ENCODE measurements around the gene RNF182. TPM values are rescaled to one million over a fixed set of nuclear protein-coding genes. Genes with fewer than 3 reads are reported as not detected.

RNF182 gene
- polyA plus RNA-seq, 3 donors = not detected

DNA sequence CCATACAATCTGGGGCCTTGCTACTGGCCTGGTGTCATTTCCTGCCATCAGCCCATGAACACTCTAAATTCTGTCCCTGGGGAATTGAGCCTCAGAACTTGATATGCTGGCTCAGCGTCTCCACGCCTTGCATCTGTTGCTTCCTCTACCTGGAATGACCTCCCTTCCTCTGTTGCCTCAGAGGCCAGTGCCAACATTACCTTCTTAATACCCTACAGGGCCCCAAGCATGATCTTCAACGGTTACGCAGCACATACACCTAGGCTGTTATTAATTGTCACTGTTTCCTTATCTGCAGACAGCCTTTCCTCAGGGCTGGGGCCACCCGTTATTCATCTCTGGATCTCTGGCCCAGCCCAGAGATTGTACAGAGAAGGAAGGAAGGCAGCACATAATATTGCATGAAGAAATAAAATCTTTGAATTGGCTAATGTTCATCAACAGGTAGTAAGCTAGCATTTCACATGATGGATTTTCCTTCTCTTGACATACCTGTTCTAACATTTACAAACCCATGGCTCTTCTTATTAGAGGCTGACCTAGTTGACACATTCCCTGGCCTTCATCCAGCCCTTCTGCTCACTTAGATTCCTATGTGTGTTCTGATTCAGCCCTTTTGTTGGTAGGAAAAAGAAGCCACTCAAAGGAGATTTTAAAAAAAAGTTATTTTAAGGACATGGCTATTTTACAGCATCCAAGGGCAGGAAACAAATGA, 8.4 kb upstream of the RNF182 start:
- Mint-ChIP-seq H3K27ac (peak overlapping the region in 1 of 7 donors; percentile 8), H3K4me1 (no peaks in the 10 kb centered on the region), H3K9me3 (peaks cover 0 to 1% (median 0%) of the 10 kb centered on the region in 7 donors), H3K36me3 (no peaks in the 10 kb centered on the region), H3K4me3 (no peak overlapping the region), H3K27me3 (ENCODE audit: low read depth in 3 of 3) (peaks cover 14 to 24% (median 18%) of the 10 kb centered on the region in 3 donors)
- TF ChIP-seq, protein P1, sequence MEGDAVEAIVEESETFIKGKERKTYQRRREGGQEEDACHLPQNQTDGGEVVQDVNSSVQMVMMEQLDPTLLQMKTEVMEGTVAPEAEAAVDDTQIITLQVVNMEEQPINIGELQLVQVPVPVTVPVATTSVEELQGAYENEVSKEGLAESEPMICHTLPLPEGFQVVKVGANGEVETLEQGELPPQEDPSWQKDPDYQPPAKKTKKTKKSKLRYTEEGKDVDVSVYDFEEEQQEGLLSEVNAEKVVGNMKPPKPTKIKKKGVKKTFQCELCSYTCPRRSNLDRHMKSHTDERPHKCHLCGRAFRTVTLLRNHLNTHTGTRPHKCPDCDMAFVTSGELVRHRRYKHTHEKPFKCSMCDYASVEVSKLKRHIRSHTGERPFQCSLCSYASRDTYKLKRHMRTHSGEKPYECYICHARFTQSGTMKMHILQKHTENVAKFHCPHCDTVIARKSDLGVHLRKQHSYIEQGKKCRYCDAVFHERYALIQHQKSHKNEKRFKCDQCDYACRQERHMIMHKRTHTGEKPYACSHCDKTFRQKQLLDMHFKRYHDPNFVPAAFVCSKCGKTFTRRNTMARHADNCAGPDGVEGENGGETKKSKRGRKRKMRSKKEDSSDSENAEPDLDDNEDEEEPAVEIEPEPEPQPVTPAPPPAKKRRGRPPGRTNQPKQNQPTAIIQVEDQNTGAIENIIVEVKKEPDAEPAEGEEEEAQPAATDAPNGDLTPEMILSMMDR (IDR thresholded peaks at IDR 0.05) = no peak
- no peaks in the 10 kb centered on the region for H3K9me3 ChIP-seq (replicated peaks in 1 of 2; ENCODE audit: control insufficient read depth in 1 of 2, insufficient read depth in 1 of 2, low read length in 2 of 2)
- no peaks in the 10 kb centered on the region for H3K36me3 ChIP-seq (replicated peaks in 1 of 2; ENCODE audit: control insufficient read depth in 1 of 2, insufficient read depth in 2 of 2, low read length in 2 of 2)
- DNase-seq = no peak
- H3K27me3 ChIP-seq (ENCODE audit: control insufficient read depth in 2 of 2, insufficient read depth in 2 of 2, low read length in 2 of 2) = peaks cover 12 to 18% of the 10 kb centered on the region in 2 donors
- H2AFZ ChIP-seq (ENCODE audit: insufficient read depth, low read depth, low read length, poor library complexity, severe bottlenecking) = no peak overlapping the region
- no peak overlapping the region for H3K4me3 ChIP-seq (replicated peaks in 1 of 3; ENCODE audit: low read depth in 2 of 3, low read length in 3 of 3)
- H4K20me1 ChIP-seq (ENCODE audit: insufficient read depth, low read length) = no peaks in the 10 kb centered on the region
- WGBS (ENCODE audit: insufficient coverage) = 89% methylated on average over 4 of the region's 5 CpGs
- intact Hi-C loops (cut with micrococcal nuclease) = loop anchor here in 1 of 2 donors (10.0 kb wide), 1 partner anchor 148 kb away; no protein-coding TSS in a partner anchor
- H3K9ac ChIP-seq (ENCODE audit: insufficient read depth, low read length, poor library complexity, severe bottlenecking) = no peak overlapping the region
- H3K79me2 ChIP-seq (ENCODE audit: insufficient read depth, low read length) = no peaks in the 10 kb centered on the region
- no peak overlapping the region for H3K27ac ChIP-seq (ENCODE audit: low read depth in 1 of 2, low read length in 2 of 2)
- no peaks in the 10 kb centered on the region for H3K4me1 ChIP-seq (ENCODE audit: control insufficient read depth in 1 of 2, insufficient read depth in 2 of 2, low read length in 2 of 2)
- no peak overlapping the region for H3K4me2 ChIP-seq (replicated peaks; ENCODE audit: extremely low read depth, low read length, poor library complexity, severe bottlenecking)

DNA sequence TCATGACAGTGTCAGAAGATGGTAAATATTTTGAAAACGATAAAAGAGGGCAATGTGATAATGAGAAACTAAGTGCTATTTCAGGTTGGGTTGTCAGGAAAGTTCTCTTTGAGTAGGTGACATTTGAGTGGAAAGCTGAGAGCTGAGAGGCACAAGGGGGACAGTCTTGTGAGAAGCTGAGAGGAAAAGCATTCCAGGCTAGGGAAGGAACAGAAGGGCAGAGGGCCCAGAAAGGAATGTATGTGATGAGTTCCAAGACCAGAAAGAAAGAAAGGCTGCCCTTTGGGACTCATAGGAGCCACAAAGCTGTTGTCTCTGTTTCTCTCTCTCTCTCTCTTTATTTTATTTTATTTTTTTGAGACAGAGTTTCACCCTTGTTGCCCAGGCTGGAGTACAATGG, 7.6 kb upstream of the RNF182 start:
- Mint-ChIP-seq H3K9me3 (peaks cover 0 to 4% (median 0%) of the 10 kb centered on the region in 7 donors), H3K36me3 (no peaks in the 10 kb centered on the region), H3K4me3 (no peak overlapping the region), H3K27me3 (ENCODE audit: low read depth in 3 of 3) (peaks cover 19 to 27% (median 24%) of the 10 kb centered on the region in 3 donors), H3K4me1 (no peaks in the 10 kb centered on the region), H3K27ac (no peak overlapping the region)
- peaks cover 18 to 24% of the 10 kb centered on the region in 2 donors for H3K27me3 ChIP-seq (ENCODE audit: control insufficient read depth in 2 of 2, insufficient read depth in 2 of 2, low read length in 2 of 2)
- H3K36me3 ChIP-seq (replicated peaks in 1 of 2; ENCODE audit: control insufficient read depth in 1 of 2, insufficient read depth in 2 of 2, low read length in 2 of 2) = no peaks in the 10 kb centered on the region
- H3K4me3 ChIP-seq (replicated peaks in 1 of 3; ENCODE audit: low read depth in 2 of 3, low read length in 3 of 3) = no peak overlapping the region
- no peak overlapping the region for H3K27ac ChIP-seq (ENCODE audit: low read depth in 1 of 2, low read length in 2 of 2)
- no peaks in the 10 kb centered on the region for H4K20me1 ChIP-seq (ENCODE audit: insufficient read depth, low read length)
- TF ChIP-seq, protein P1 (IDR thresholded peaks at IDR 0.05) = no peak
- no peak overlapping the region for H3K9ac ChIP-seq (ENCODE audit: insufficient read depth, low read length, poor library complexity, severe bottlenecking)
- no peaks in the 10 kb centered on the region for H3K4me1 ChIP-seq (ENCODE audit: control insufficient read depth in 1 of 2, insufficient read depth in 2 of 2, low read length in 2 of 2)
- intact Hi-C loops (cut with micrococcal nuclease) = loop anchor here in 1 of 2 donors (10.0 kb wide), 1 partner anchor 148 kb away; no protein-coding TSS in a partner anchor
- whole genome bisulfite sequencing (ENCODE audit: insufficient coverage) = 100% methylated on average over 1 of the region's 1 CpG
- H3K79me2 ChIP-seq (ENCODE audit: insufficient read depth, low read length) = no peaks in the 10 kb centered on the region
- no peak overlapping the region for H3K4me2 ChIP-seq (replicated peaks; ENCODE audit: extremely low read depth, low read length, poor library complexity, severe bottlenecking)
- no peaks in the 10 kb centered on the region for H3K9me3 ChIP-seq (replicated peaks in 1 of 2; ENCODE audit: control insufficient read depth in 1 of 2, insufficient read depth in 1 of 2, low read length in 2 of 2)
- no peak overlapping the region for H2AFZ ChIP-seq (ENCODE audit: insufficient read depth, low read depth, low read length, poor library complexity, severe bottlenecking)
- DNase-seq = no peak

Data from CD14-positive monocyte (primary cell).